Coronary artery (tissue), 2 donors: Measurements from ENCODE around the gene TRPM6.

Source experiments
- DNase-seq: peaks from one replicate; pipeline ENCODE4 v3.0.0-alpha.2; 2017; ENCODE audit warnings: low spot score
- H3K27ac ChIP-seq, 2 donors: fragments of 200-600 bp; sonication (generic); one replicate each; pipeline ENCODE4 v1.5.1; 2016 to 2019
- H3K4me3 ChIP-seq: fragments of 200-600 bp; sonication (generic); 2 replicates; pipeline ENCODE4 v1.5.1; 2016; ENCODE audit warnings: mild to moderate bottlenecking, moderate library complexity
- CTCF ChIP-seq: fragments of 200-600 bp; sonication (generic); IDR thresholded peaks from one replicate; pipeline ENCODE4 v1.5.1; 2019; ENCODE audit warnings: antibody characterized with exemption

TRPM6 gene

GRCh38 chr9:74838351-74838750 is 49.4 kb downstream of the TRPM6 start:
- no peak overlapping the region for H3K27ac ChIP-seq
- no peak overlapping the region for H3K4me3 ChIP-seq
- no peak for TF ChIP-seq CTCF
- no peak for DNase-seq

- TF ChIP-seq CTCF, result no peak
- Histone ChIP-seq H3K27ac (no peak overlapping the region), H3K4me3 (no peak overlapping the region)
- DNase-seq, result no peak
These were observed 63.1 kb downstream of the TRPM6 start for GRCh38 chr9:74824654-74825053.

GRCh38 chr9:74821636-74822035 is 66.1 kb downstream of the TRPM6 start:
- no peak for TF ChIP-seq CTCF
- no peak overlapping the region for H3K27ac ChIP-seq
- no peak overlapping the region for H3K4me3 ChIP-seq
- no peak for DNase-seq

- no peak overlapping the region for H3K27ac ChIP-seq
- H3K4me3 ChIP-seq, result no peak overlapping the region
- no peak for TF ChIP-seq CTCF
- DNase-seq, result no peak
These were observed 69.9 kb downstream of the TRPM6 start for GRCh38 chr9:74817816-74818215.

- no peak for DNase-seq
- TF ChIP-seq CTCF, result no peak
- Histone ChIP-seq H3K27ac (no peak overlapping the region), H3K4me3 (no peak overlapping the region)
These were observed 70.4 kb downstream of the TRPM6 start for GRCh38 chr9:74817281-74817810.

GRCh38 chr9:74810200-74810599 is 77.5 kb downstream of the TRPM6 start:
- no peak for DNase-seq
- H3K27ac ChIP-seq, result no peak overlapping the region
- H3K4me3 ChIP-seq, result no peak overlapping the region
- TF ChIP-seq CTCF, result no peak

GRCh38 chr9:74804018-74804385 is 83.7 kb downstream of the TRPM6 start:
- Histone ChIP-seq H3K4me3 (no peak overlapping the region), H3K27ac (no peak overlapping the region)
- no peak for TF ChIP-seq CTCF
- DNase-seq, result no peak
